Spleen (tissue), 7 donors: Measurements from ENCODE around the gene TGFBR3L.

Experiments
- CTCF ChIP-seq, 11 experiments: fragments of 200-600 bp in 7 of 11; fragments of 450-650 bp in 4 of 11; sonication (generic) in 4 of 11; IDR thresholded peaks in 8 of 11; conservative IDR thresholded peaks in 3 of 11; 1 replicate in 7 of 11; 2 replicates in 4 of 11; pipeline versions ENCODE4 v1.4.0 to v1.8.0; 2016 to 2021; ENCODE audit warnings: antibody characterized with exemption in 11 of 11, inconsistent platforms in 4 of 11, mild to moderate bottlenecking in 1 of 11
- POLR2A ChIP-seq, 3 donors: fragments of 450-650 bp; IDR thresholded peaks; one replicate each; pipeline ENCODE4 v1.5.1; 2017; ENCODE audit warnings: antibody characterized with exemption in 3 of 3, mild to moderate bottlenecking in 1 of 3
- POLR2AphosphoS5 ChIP-seq, 3 donors: sonication (generic); formaldehyde crosslinking; IDR thresholded peaks; one replicate each; pipeline ENCODE4 v1.5.1; 2017; ENCODE audit warnings: antibody characterized with exemption in 3 of 3
- donor health status: DM: no; HTN: no; CAD: no; lungs with moderate emphysema.
- donor health status: DM: no; HTN: no; CAD: no.
- donor health status: DM: no; HTN: no; CAD: no.

GRCh38 chr19:7965921-7966665 is 51.5 kb downstream of the TGFBR3L start:
- TF ChIP-seq CTCF (IDR thresholded peaks at IDR 0.05 in 8 of 11, conservative IDR thresholded peaks at IDR 0.05 in 3 of 11) (no peak), POLR2A (IDR thresholded peaks at IDR 0.05) (no peak), POLR2AphosphoS5 (IDR thresholded peaks at IDR 0.05) (no peak)
